ENCODE data around the gene NOM1.
"Not testable (repeated sequence)": the region's sequence is repeated elsewhere in the genome, so short reads cannot be mapped to it uniquely, and the experiment has no call there.

NOM1 gene

GRCh38 chr7:156927571-156928405, 21.7 kb upstream of the NOM1 start:
- Histone ChIP-seq H3K27ac (ENCODE audit: insufficient read depth in 1 of 2, low read depth in 1 of 2, low read length in 2 of 2, poor library complexity in 1 of 2, severe bottlenecking in 2 of 2) (no peak overlapping the region), H3K4me3 (ENCODE audit: control insufficient read depth in 1 of 7, extremely low read depth in 1 of 7, insufficient read depth in 4 of 7, low read depth in 2 of 7, low read length in 6 of 7) (no peak overlapping the region), H3K27me3 (replicated peaks in 2 of 5; ENCODE audit: control insufficient read depth in 4 of 5, insufficient read depth in 5 of 5, low read length in 4 of 5) (peaks cover 0 to 63% (median 9%) of the 10 kb centered on the region in 5 experiments), H3K4me1 (ENCODE audit: control extremely low read depth in 1 of 4, control insufficient read depth in 4 of 4, insufficient read depth in 4 of 4, low read length in 3 of 4) (peaks cover 0 to 10% (median 4%) of the 10 kb centered on the region in 4 experiments), H3K36me3 (ENCODE audit: control insufficient read depth in 4 of 4, insufficient read depth in 4 of 4, low read length in 3 of 4) (no peaks in the 10 kb centered on the region), H3K9me3 (ENCODE audit: control extremely low read depth in 1 of 5, control insufficient read depth in 4 of 5, insufficient read depth in 2 of 5, low read depth in 1 of 5, low read length in 4 of 5) (no peaks in the 10 kb centered on the region)
- DNase-seq: no peak
- WGBS (ENCODE audit: insufficient coverage): 95% methylated on average over 9 of the region's 17 CpGs
- POLR2A ChIA-PET: no interaction called here
- CTCF ChIA-PET: interaction anchor here (1.4 to 1.9 kb wide), 2 partner anchors 21 to 34 kb away, joined by 5 to 7 read pairs; partner anchors contain the start of genes LMBR1 and NOM1

GRCh38 chr7:156928406-156928747, 21.1 kb upstream of the NOM1 start:
- Histone ChIP-seq H3K36me3 (ENCODE audit: control insufficient read depth in 4 of 4, insufficient read depth in 4 of 4, low read length in 3 of 4) (no peaks in the 10 kb centered on the region), H3K9me3 (ENCODE audit: control extremely low read depth in 1 of 5, control insufficient read depth in 4 of 5, insufficient read depth in 2 of 5, low read depth in 1 of 5, low read length in 4 of 5) (no peaks in the 10 kb centered on the region), H3K4me1 (ENCODE audit: control extremely low read depth in 1 of 4, control insufficient read depth in 4 of 4, insufficient read depth in 4 of 4, low read length in 3 of 4) (peaks cover 0 to 8% (median 4%) of the 10 kb centered on the region in 4 experiments), H3K4me3 (ENCODE audit: control insufficient read depth in 1 of 7, extremely low read depth in 1 of 7, insufficient read depth in 4 of 7, low read depth in 2 of 7, low read length in 6 of 7) (no peak overlapping the region), H3K27me3 (replicated peaks in 2 of 5; ENCODE audit: control insufficient read depth in 4 of 5, insufficient read depth in 5 of 5, low read length in 4 of 5) (peaks cover 0 to 67% (median 9%) of the 10 kb centered on the region in 5 experiments), H3K27ac (ENCODE audit: insufficient read depth in 1 of 2, low read depth in 1 of 2, low read length in 2 of 2, poor library complexity in 1 of 2, severe bottlenecking in 2 of 2) (no peak overlapping the region)
- ChIA-PET POLR2A (no interaction called here), CTCF (interaction anchor here (1.4 kb wide), 1 partner anchor 35 kb away, joined by 5 read pairs; the partner anchor contains the start of gene LMBR1)
- DNase-seq: no peak
- WGBS (ENCODE audit: insufficient coverage): 37% methylated on average over 5 of the region's 5 CpGs

GRCh38 chr7:156929789-156930539, 19.5 kb upstream of the NOM1 start:
- Histone ChIP-seq H3K36me3 (ENCODE audit: control insufficient read depth in 4 of 4, insufficient read depth in 4 of 4, low read length in 3 of 4) (no peaks in the 10 kb centered on the region), H3K27me3 (replicated peaks in 2 of 5; ENCODE audit: control insufficient read depth in 4 of 5, insufficient read depth in 5 of 5, low read length in 4 of 5) (peaks cover 0 to 63% (median 2%) of the 10 kb centered on the region in 5 experiments), H3K27ac (ENCODE audit: insufficient read depth in 1 of 2, low read depth in 1 of 2, low read length in 2 of 2, poor library complexity in 1 of 2, severe bottlenecking in 2 of 2) (no peak overlapping the region), H3K4me1 (ENCODE audit: control extremely low read depth in 1 of 4, control insufficient read depth in 4 of 4, insufficient read depth in 4 of 4, low read length in 3 of 4) (peaks cover 0 to 8% (median 4%) of the 10 kb centered on the region in 4 experiments), H3K9me3 (ENCODE audit: control extremely low read depth in 1 of 5, control insufficient read depth in 4 of 5, insufficient read depth in 2 of 5, low read depth in 1 of 5, low read length in 4 of 5) (no peaks in the 10 kb centered on the region), H3K4me3 (ENCODE audit: control insufficient read depth in 1 of 7, extremely low read depth in 1 of 7, insufficient read depth in 4 of 7, low read depth in 2 of 7, low read length in 6 of 7) (no peak overlapping the region)
- 59% methylated on average over 11 of the region's 16 CpGs for WGBS (ENCODE audit: insufficient coverage)
- DNase-seq: peak in 1 of 3 donors; percentile 14
- ChIA-PET POLR2A (no interaction called here), CTCF (interaction anchor here (4.3 kb wide), 1 partner anchor 18 kb away, joined by 15 read pairs; no protein-coding TSS in a partner anchor)

GRCh38 chr7:156932006-156932405, 17.5 kb upstream of the NOM1 start:
- no peaks in the 10 kb centered on the region for H3K9me3 ChIP-seq (ENCODE audit: control extremely low read depth in 1 of 5, control insufficient read depth in 4 of 5, insufficient read depth in 2 of 5, low read depth in 1 of 5, low read length in 4 of 5)
- no peak overlapping the region for H3K4me3 ChIP-seq (ENCODE audit: control insufficient read depth in 1 of 7, extremely low read depth in 1 of 7, insufficient read depth in 4 of 7, low read depth in 2 of 7, low read length in 6 of 7)
- no peak overlapping the region for H3K27ac ChIP-seq (ENCODE audit: insufficient read depth in 1 of 2, low read depth in 1 of 2, low read length in 2 of 2, poor library complexity in 1 of 2, severe bottlenecking in 2 of 2)
- WGBS (ENCODE audit: insufficient coverage): 28% methylated on average over 5 of the region's 7 CpGs
- no peak for DNase-seq
- peaks cover 0 to 56% (median 2%) of the 10 kb centered on the region in 5 experiments for H3K27me3 ChIP-seq (replicated peaks in 2 of 5; ENCODE audit: control insufficient read depth in 4 of 5, insufficient read depth in 5 of 5, low read length in 4 of 5)
- no peaks in the 10 kb centered on the region for H3K36me3 ChIP-seq (ENCODE audit: control insufficient read depth in 4 of 4, insufficient read depth in 4 of 4, low read length in 3 of 4)
- ChIA-PET CTCF (interaction anchor here (1.2 to 4.3 kb wide), 3 partner anchors 13 to 38 kb away, joined by 3 to 15 read pairs (median 4); no protein-coding TSS in a partner anchor), POLR2A (no interaction called here)
- peaks cover 0 to 8% (median 4%) of the 10 kb centered on the region in 4 experiments for H3K4me1 ChIP-seq (ENCODE audit: control extremely low read depth in 1 of 4, control insufficient read depth in 4 of 4, insufficient read depth in 4 of 4, low read length in 3 of 4)

- WGBS (ENCODE audit: insufficient coverage): 96% methylated on average over 7 of the region's 7 CpGs
- ChIA-PET POLR2A (no interaction called here), CTCF (interaction anchor here (1.4 kb wide), 1 partner anchor 9 kb away, joined by 4 read pairs; no protein-coding TSS in a partner anchor)
- Histone ChIP-seq H3K36me3 (ENCODE audit: control insufficient read depth in 4 of 4, insufficient read depth in 4 of 4, low read length in 3 of 4) (no peaks in the 10 kb centered on the region), H3K9me3 (ENCODE audit: control extremely low read depth in 1 of 5, control insufficient read depth in 4 of 5, insufficient read depth in 2 of 5, low read depth in 1 of 5, low read length in 4 of 5) (no peaks in the 10 kb centered on the region), H3K27ac (ENCODE audit: insufficient read depth in 1 of 2, low read depth in 1 of 2, low read length in 2 of 2, poor library complexity in 1 of 2, severe bottlenecking in 2 of 2) (no peak overlapping the region), H3K4me1 (ENCODE audit: control extremely low read depth in 1 of 4, control insufficient read depth in 4 of 4, insufficient read depth in 4 of 4, low read length in 3 of 4) (no peaks in the 10 kb centered on the region), H3K27me3 (replicated peaks in 2 of 5; ENCODE audit: control insufficient read depth in 4 of 5, insufficient read depth in 5 of 5, low read length in 4 of 5) (peaks cover 0 to 28% (median 4%) of the 10 kb centered on the region in 5 experiments), H3K4me3 (ENCODE audit: control insufficient read depth in 1 of 7, extremely low read depth in 1 of 7, insufficient read depth in 4 of 7, low read depth in 2 of 7, low read length in 6 of 7) (no peak overlapping the region)
- no peak for DNase-seq
Observed at GRCh38 chr7:156935250-156935649, 14.3 kb upstream of the NOM1 start.

- CTCF ChIA-PET, POLR2A ChIA-PET: not testable (repeated sequence)
- 97% methylated on average over 3 of the region's 3 CpGs for WGBS (ENCODE audit: insufficient coverage)
Observed at GRCh38 chr7:156936766-156937165, 12.7 kb upstream of the NOM1 start.

More at GRCh38 chr7:156936766-156937165, 12.7 kb upstream of the NOM1 start:
- peaks cover 0 to 30% (median 3%) of the 10 kb centered on the region in 5 experiments for H3K27me3 ChIP-seq (replicated peaks in 2 of 5; ENCODE audit: control insufficient read depth in 4 of 5, insufficient read depth in 5 of 5, low read length in 4 of 5)
- not testable (repeated sequence) for H3K36me3 ChIP-seq (ENCODE audit: control insufficient read depth in 4 of 4, insufficient read depth in 4 of 4, low read length in 3 of 4); DNase-seq; H3K4me1 ChIP-seq (ENCODE audit: control extremely low read depth in 1 of 4, control insufficient read depth in 4 of 4, insufficient read depth in 4 of 4, low read length in 3 of 4); H3K9me3 ChIP-seq (ENCODE audit: control extremely low read depth in 1 of 5, control insufficient read depth in 4 of 5, insufficient read depth in 2 of 5, low read depth in 1 of 5, low read length in 4 of 5); H3K4me3 ChIP-seq (ENCODE audit: control insufficient read depth in 1 of 7, extremely low read depth in 1 of 7, insufficient read depth in 4 of 7, low read depth in 2 of 7, low read length in 6 of 7); H3K27ac ChIP-seq (ENCODE audit: insufficient read depth in 1 of 2, low read depth in 1 of 2, low read length in 2 of 2, poor library complexity in 1 of 2, severe bottlenecking in 2 of 2)
